Keratinocyte (primary cell): ENCODE data around the gene RAVER1. TPM values are rescaled to one million over a fixed set of nuclear protein-coding genes. Genes with fewer than 3 reads are reported as not detected.

Experiments
- DNase-seq: peaks from one replicate; pipeline ENCODE4 v3.0.0-alpha.2; 2011; ENCODE audit warnings: low read depth, missing footprints, low spot score
- FAIRE-seq: peaks from 2 replicates; lab custom pipeline; 2011; peaks lifted over from hg19 to GRCh38; lab: Jason Lieb, UNC
- H2AFZ ChIP-seq: 2 replicates; pipeline ENCODE4 v1.6.0; 2012; ENCODE audit warnings: low read length, control low read depth, inconsistent platforms; ENCODE audit not compliant: control insufficient read depth
- H3K27ac ChIP-seq: 2 replicates; pipeline ENCODE4 v1.5.1; 2011; ENCODE audit warnings: low read length; ENCODE audit not compliant: control insufficient read depth, insufficient read depth
- H3K27me3 ChIP-seq: 3 replicates; pipeline ENCODE4 v1.6.0; 2011; ENCODE audit warnings: low read length; ENCODE audit not compliant: control insufficient read depth, insufficient read depth; ENCODE audit errors: extremely low read depth
- H3K36me3 ChIP-seq, 2 experiments: 2 replicates in 1 of 2; 3 replicates in 1 of 2; pipeline ENCODE4 v1.5.1; 2011; ENCODE audit warnings: low read length in 2 of 2, mild to moderate bottlenecking in 1 of 2; ENCODE audit not compliant: control insufficient read depth in 2 of 2, insufficient read depth in 2 of 2; ENCODE audit errors: extremely low read depth in 1 of 2
- H3K4me1 ChIP-seq: 3 replicates; pipeline ENCODE4 v1.5.1; 2011; ENCODE audit warnings: low read length; ENCODE audit not compliant: control insufficient read depth, insufficient read depth; ENCODE audit errors: extremely low read depth
- H3K4me2 ChIP-seq: 3 replicates; pipeline ENCODE4 v1.6.0; 2011; ENCODE audit warnings: low read depth, low read length; ENCODE audit not compliant: control insufficient read depth, insufficient read depth; ENCODE audit errors: extremely low read depth
- H3K4me3 ChIP-seq, 3 experiments: fragments of 200-600 bp in 1 of 3; sonication (generic) in 1 of 3; 2 replicates in 2 of 3; 3 replicates in 1 of 3; pipeline ENCODE4 v1.5.1; 2011 to 2016; ENCODE audit warnings: low read length in 3 of 3, mild to moderate bottlenecking in 3 of 3, control low read depth in 2 of 3, inconsistent platforms in 1 of 3, low read depth in 1 of 3, mixed read lengths in 1 of 3, mixed run types in 1 of 3, moderate library complexity in 1 of 3; ENCODE audit not compliant: control insufficient read depth in 2 of 3, insufficient read depth in 2 of 3; ENCODE audit errors: extremely low read depth in 1 of 3
- H3K79me2 ChIP-seq: 2 replicates; pipeline ENCODE4 v1.6.0; 2012; ENCODE audit warnings: low read length; ENCODE audit not compliant: control insufficient read depth, insufficient read depth
- H3K9ac ChIP-seq: 3 replicates; pipeline ENCODE4 v1.6.0; 2011; ENCODE audit warnings: low read length; ENCODE audit not compliant: control insufficient read depth, insufficient read depth; ENCODE audit errors: extremely low read depth
- H3K9me1 ChIP-seq: 3 replicates; pipeline ENCODE4 v1.6.0; 2011; ENCODE audit warnings: low read length; ENCODE audit not compliant: control insufficient read depth, insufficient read depth; ENCODE audit errors: extremely low read depth
- H3K9me3 ChIP-seq: 2 replicates; pipeline ENCODE4 v1.5.1; 2012; ENCODE audit warnings: low read depth, low read length; ENCODE audit not compliant: control insufficient read depth
- H4K20me1 ChIP-seq: 3 replicates; pipeline ENCODE4 v1.6.0; 2011; ENCODE audit warnings: low read length; ENCODE audit not compliant: control insufficient read depth, insufficient read depth; ENCODE audit errors: extremely low read depth
- CTCF ChIP-seq, 3 experiments: IDR thresholded peaks in 1 of 3; conservative IDR thresholded peaks in 1 of 3; optimal IDR thresholded peaks in 1 of 3; 2 replicates in 2 of 3; 3 replicates in 1 of 3; pipeline versions ENCODE3 to v1.5.1; 2011; ENCODE audit warnings: low read length in 3 of 3, mild to moderate bottlenecking in 3 of 3, moderate library complexity in 2 of 3, control low read depth in 1 of 3, inconsistent platforms in 1 of 3; ENCODE audit not compliant: insufficient read depth in 2 of 3; ENCODE audit errors: extremely low read depth in 1 of 3
- EZH2 ChIP-seq: IDR thresholded peaks from one replicate; pipeline ENCODE4 v1.6.1; 2012; ENCODE audit warnings: inconsistent platforms, mild to moderate bottlenecking, low read length, moderate library complexity
- dilution Hi-C: fragments of 300-500 bp; cut with MboI; formaldehyde crosslinking; loops from one replicate; pipeline ENCODE4 v1.7.0; 2020; ENCODE audit warnings: low sequenced_read_pairs; ENCODE audit not compliant: extremely low pct_ligation_motif_present
- polyA plus RNA-seq, 5 experiments: library from polyadenylated mRNA; depleted of rRNA in 3 of 5; stranded (reverse) in 3 of 5; stranded (forward) in 1 of 5; unstranded in 1 of 5; fragments of >200 nt; gene quantifications; 1 replicate in 1 of 5; 2 replicates in 3 of 5; 3 replicates in 1 of 5; pipeline versions ENCODE4 v1.2.1 to v1.2.3, GENCODE V29; 2011 to 2012; ENCODE audit warnings: missing spikeins in 2 of 5, low read depth in 1 of 5, low replicate concordance in 1 of 5

The RAVER1 gene
- polyA plus RNA-seq, 1 donor (not counting 4 experiments of a cell fraction or from before 2014, with no cell fraction given), result 0.84 TPM

- DNase-seq, result no peak
- no peak overlapping the region for H3K9ac ChIP-seq
Measured at GRCh38 chr19:10290357-10290875, 42.9 kb downstream of the RAVER1 start.

DNA sequence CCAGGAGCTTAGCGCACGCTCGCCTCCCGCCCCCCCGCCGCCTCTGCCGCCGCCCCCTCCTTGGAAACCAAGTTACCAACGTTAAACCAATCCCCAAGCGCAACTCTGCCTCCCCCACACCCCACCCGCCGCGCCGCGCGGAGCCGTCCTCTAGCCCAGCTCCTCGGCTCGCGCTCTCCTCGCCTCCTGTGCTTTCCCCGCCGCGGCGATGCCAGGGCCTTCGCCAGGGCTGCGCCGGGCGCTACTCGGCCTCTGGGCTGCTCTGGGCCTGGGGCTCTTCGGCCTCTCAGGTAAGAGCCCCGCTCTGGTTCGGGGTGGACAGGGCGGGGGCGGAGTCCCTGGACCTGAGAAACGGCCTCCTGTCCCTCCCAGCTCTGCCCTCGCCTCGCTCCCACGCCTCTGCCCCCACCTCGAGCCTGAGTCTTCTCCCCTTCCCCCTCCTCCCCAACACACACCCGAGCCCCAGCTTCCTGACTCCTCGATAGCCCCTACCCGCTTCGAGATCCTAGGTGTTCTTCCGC is 43.4 kb downstream of the RAVER1 start, which contains the start of gene ICAM5:
ICAM5 (plus strand) TSS at position 117 of the 521 bp plus-strand sequence; CDS start at position 209, 92 bp downstream.
- H3K27ac ChIP-seq, result no peak within 1 kb of the TSS

More at GRCh38 chr19:10290357-10290875, 42.9 kb downstream of the RAVER1 start:
- peak overlapping the region; percentile 43 for H2AFZ ChIP-seq
- dilution Hi-C loops, result no loop called here
- H3K9me3 ChIP-seq, result no peaks in the 10 kb centered on the region
- H3K79me2 ChIP-seq, result no peaks in the 10 kb centered on the region
- FAIRE-seq, result no peak
- H3K9me1 ChIP-seq, result no peaks in the 10 kb centered on the region
- peak overlapping the region; percentile 27 to 66 (median 57) for H3K4me3 ChIP-seq
- H3K27ac ChIP-seq, result no peak overlapping the region
- peak; percentile 61 for TF ChIP-seq EZH2
- no peak for TF ChIP-seq CTCF (optimal IDR thresholded peaks at IDR 0.05 in 1 of 3, IDR thresholded peaks at IDR 0.05 in 1 of 3, conservative IDR thresholded peaks at IDR 0.05 in 1 of 3; ENCODE audit: extremely low read depth in 1 of 3, insufficient read depth in 2 of 3, low read length in 3 of 3)
- peak overlapping the region; percentile 90 for H3K4me2 ChIP-seq
- peaks cover 40% of the 10 kb centered on the region for H3K4me1 ChIP-seq
- no peaks in the 10 kb centered on the region for H4K20me1 ChIP-seq
- no peaks in the 10 kb centered on the region for H3K36me3 ChIP-seq
- peaks cover 75% of the 10 kb centered on the region for H3K27me3 ChIP-seq

More for the DNA sequence above, 43.4 kb downstream of the RAVER1 start, which contains the start of gene ICAM5:
- peak within 1 kb of the TSS; percentile 66 for H2AFZ ChIP-seq
- peaks cover 40% of the 10 kb centered on the region for H3K4me1 ChIP-seq
- H3K4me3 ChIP-seq, result peak within 1 kb of the TSS; percentile 27 to 66 (median 57)
- FAIRE-seq (no peak), DNase-seq (no peak)
- no peaks in the 10 kb centered on the region for H4K20me1 ChIP-seq
- H3K9me1 ChIP-seq, result no peaks in the 10 kb centered on the region
- TF ChIP-seq EZH2 (no peak), CTCF (optimal IDR thresholded peaks at IDR 0.05 in 1 of 3, IDR thresholded peaks at IDR 0.05 in 1 of 3, conservative IDR thresholded peaks at IDR 0.05 in 1 of 3; ENCODE audit: extremely low read depth in 1 of 3, insufficient read depth in 2 of 3, low read length in 3 of 3) (no peak)
- H3K36me3 ChIP-seq, result no peaks in the 10 kb centered on the region
- H3K9ac ChIP-seq, result peak within 1 kb of the TSS; percentile 4
- peak within 1 kb of the TSS; percentile 90 for H3K4me2 ChIP-seq
- no peaks in the 10 kb centered on the region for H3K9me3 ChIP-seq
- peaks cover 70% of the 10 kb centered on the region for H3K27me3 ChIP-seq
- H3K79me2 ChIP-seq, result no peaks in the 10 kb centered on the region
- dilution Hi-C loops, result no loop called here
